Stromal cell of bone marrow (primary cell): ENCODE results near the gene RASL11B.

Experiments used
- DNase-seq: peaks from one replicate; pipeline ENCODE4 v3.0.0-alpha.2; 2012; ENCODE audit warnings: low read depth

RASL11B gene

GRCh38 chr4:52915730-52916300, 53.7 kb downstream of the RASL11B start:
- DNase-seq, result no peak
